ENCODE data around the gene ERN2.
"Not testable (repeated sequence)": the region's sequence is repeated elsewhere in the genome, so short reads cannot be mapped to it uniquely, and the experiment has no call there.

Gene ERN2

DNA sequence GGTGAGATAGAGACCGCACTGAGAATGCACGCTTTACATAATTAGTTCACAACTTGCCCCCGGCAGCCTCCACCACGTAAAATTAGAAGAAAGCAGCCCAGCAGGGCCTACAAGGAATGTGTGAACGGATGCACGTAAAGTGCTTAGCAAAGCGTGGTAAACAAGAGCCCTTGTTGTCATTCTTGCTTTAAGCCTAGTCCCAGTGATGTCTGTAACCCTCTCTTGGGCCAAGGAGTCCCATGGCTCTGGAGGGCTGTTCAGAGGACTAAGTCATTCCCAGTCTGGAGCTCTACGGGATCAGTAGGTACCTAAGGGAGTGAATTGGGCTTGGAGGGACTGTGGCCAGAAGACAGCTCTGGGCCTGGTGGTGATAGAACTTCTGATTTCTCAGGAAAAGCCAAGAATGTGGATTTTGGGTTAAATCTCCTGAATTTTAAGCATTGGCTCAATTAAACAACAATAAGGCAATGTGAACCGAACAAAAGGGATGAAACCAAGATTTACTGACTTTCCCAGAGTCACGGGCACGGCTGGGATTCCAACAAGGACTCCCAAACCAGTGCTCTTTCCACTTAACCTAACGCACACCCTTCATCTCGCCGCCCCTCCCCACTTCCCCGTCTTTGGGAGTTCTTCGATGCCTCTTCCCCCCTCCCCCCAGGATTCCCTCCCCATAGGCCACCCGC is 41.0 kb upstream of the ERN2 start:
- CTCF ChIA-PET = interaction anchor here (0.5 to 0.6 kb wide), 2 partner anchors 49 to 256 kb away, joined by 3 to 5 read pairs; no protein-coding TSS in a partner anchor

DNA sequence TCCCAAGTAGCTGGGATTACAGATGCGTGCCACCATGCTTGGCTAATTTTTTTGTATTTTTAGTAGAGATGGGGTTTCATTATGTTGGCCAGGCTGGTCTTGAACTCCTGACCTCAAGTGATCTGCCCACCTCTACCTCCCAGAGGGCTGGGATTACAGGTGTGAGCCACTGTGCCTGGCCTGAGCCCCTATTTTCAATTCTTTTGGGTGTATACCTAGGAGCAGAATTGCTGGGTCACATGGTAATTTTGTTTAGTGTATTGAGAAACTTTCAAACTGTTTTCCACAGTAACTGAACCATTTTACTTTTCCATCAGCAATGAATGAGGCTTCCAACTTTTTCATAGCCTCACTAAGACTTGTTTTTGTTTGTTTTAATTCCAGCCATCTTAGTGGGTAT is 38.0 kb upstream of the ERN2 start:
- CTCF ChIA-PET; DNase-seq (ENCODE audit: extremely low spot score); POLR2A ChIA-PET: not testable (repeated sequence)

More for the DNA sequence above, 41.0 kb upstream of the ERN2 start:
- TF ChIP-seq FOXK2 (IDR thresholded peaks at IDR 0.05) (no peak), SP1 (IDR thresholded peaks at IDR 0.05) (no peak), ZNF384 (IDR thresholded peaks at IDR 0.05) (no peak), L3MBTL2 (conservative IDR thresholded peaks at IDR 0.05) (no peak), NFRKB (IDR thresholded peaks at IDR 0.05) (no peak), BHLHE40 (IDR thresholded peaks at IDR 0.05; ENCODE audit: borderline replicate concordance) (no peak), FOXA1 (IDR thresholded peaks at IDR 0.05) (no peak), LEF1 (IDR thresholded peaks at IDR 0.05; ENCODE audit: borderline replicate concordance) (no peak), CTBP1 (IDR thresholded peaks at IDR 0.05; ENCODE audit: borderline replicate concordance) (no peak), ELF4 (IDR thresholded peaks at IDR 0.05) (no peak), SUZ12 (IDR thresholded peaks at IDR 0.05) (no peak), FOXM1 (IDR thresholded peaks at IDR 0.05; ENCODE audit: borderline replicate concordance) (no peak), ARNT (IDR thresholded peaks at IDR 0.05) (no peak)
- TF ChIP-seq, protein P1, sequence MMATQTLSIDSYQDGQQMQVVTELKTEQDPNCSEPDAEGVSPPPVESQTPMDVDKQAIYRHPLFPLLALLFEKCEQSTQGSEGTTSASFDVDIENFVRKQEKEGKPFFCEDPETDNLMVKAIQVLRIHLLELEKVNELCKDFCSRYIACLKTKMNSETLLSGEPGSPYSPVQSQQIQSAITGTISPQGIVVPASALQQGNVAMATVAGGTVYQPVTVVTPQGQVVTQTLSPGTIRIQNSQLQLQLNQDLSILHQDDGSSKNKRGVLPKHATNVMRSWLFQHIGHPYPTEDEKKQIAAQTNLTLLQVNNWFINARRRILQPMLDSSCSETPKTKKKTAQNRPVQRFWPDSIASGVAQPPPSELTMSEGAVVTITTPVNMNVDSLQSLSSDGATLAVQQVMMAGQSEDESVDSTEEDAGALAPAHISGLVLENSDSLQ (IDR thresholded peaks at IDR 0.05) = no peak
- no peak for DNase-seq (ENCODE audit: extremely low spot score)
- POLR2A ChIA-PET = no interaction called here

- CTCF ChIA-PET = no interaction called here
- POLR2A ChIA-PET = no interaction called here
- DNase-seq (ENCODE audit: extremely low spot score) = no peak
- no peak for TF ChIP-seq ELF4 (IDR thresholded peaks at IDR 0.05)
- no peak for TF ChIP-seq FOXA1 (IDR thresholded peaks at IDR 0.05)
- TF ChIP-seq BHLHE40 (IDR thresholded peaks at IDR 0.05; ENCODE audit: borderline replicate concordance) = no peak
- no peak for TF ChIP-seq CTBP1 (IDR thresholded peaks at IDR 0.05; ENCODE audit: borderline replicate concordance)
- no peak for TF ChIP-seq SUZ12 (IDR thresholded peaks at IDR 0.05)
- TF ChIP-seq ARNT (IDR thresholded peaks at IDR 0.05) = no peak
- no peak for TF ChIP-seq SP1 (IDR thresholded peaks at IDR 0.05)
These were observed 35.6 kb upstream of the ERN2 start for GRCh38 chr16:23748630-23749029.

DNA sequence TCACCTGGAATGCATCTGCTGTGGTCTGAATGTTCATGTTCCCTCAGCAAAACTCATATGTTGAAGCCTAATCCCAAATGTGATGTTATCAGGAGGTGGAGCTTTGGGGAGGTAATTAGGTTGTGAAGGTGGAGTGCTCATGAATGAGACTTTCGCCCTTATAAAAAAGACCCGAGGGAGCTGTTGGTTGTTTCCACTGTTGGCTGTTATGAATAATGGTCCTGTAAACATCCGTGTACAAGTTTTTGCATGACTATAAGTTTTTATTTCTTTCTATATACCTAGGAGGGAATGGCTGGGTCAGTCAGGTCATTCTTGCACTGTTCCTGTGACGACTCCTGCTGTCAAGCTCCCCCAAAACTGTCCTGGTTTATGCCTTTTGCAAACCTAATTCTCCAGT is 32.2 kb upstream of the ERN2 start:
- ChIA-PET POLR2A (no interaction called here), CTCF (interaction anchor here (0.5 kb wide), 1 partner anchor 285 kb away, joined by 3 read pairs; no protein-coding TSS in a partner anchor)
- TF ChIP-seq NFRKB (IDR thresholded peaks at IDR 0.05) = no peak
- TF ChIP-seq FOXK2 (IDR thresholded peaks at IDR 0.05) = no peak
- no peak for TF ChIP-seq BHLHE40 (IDR thresholded peaks at IDR 0.05; ENCODE audit: borderline replicate concordance)
- no peak for TF ChIP-seq ELF4 (IDR thresholded peaks at IDR 0.05)
- no peak for TF ChIP-seq FOXA1 (IDR thresholded peaks at IDR 0.05)
- TF ChIP-seq CTBP1 (IDR thresholded peaks at IDR 0.05; ENCODE audit: borderline replicate concordance) = no peak
- no peak for TF ChIP-seq TARDBP (IDR thresholded peaks at IDR 0.05)
- TF ChIP-seq, protein P1 (IDR thresholded peaks at IDR 0.05) = no peak
- no peak for TF ChIP-seq LEF1 (IDR thresholded peaks at IDR 0.05; ENCODE audit: borderline replicate concordance)
- TF ChIP-seq L3MBTL2 (conservative IDR thresholded peaks at IDR 0.05) = no peak
- TF ChIP-seq FOXM1 (IDR thresholded peaks at IDR 0.05; ENCODE audit: borderline replicate concordance) = no peak
- no peak for TF ChIP-seq ZNF384 (IDR thresholded peaks at IDR 0.05)
- no peak for TF ChIP-seq SP1 (IDR thresholded peaks at IDR 0.05)
- TF ChIP-seq HDGF (IDR thresholded peaks at IDR 0.05; ENCODE audit: borderline replicate concordance) = no peak
- no peak for TF ChIP-seq ARNT (IDR thresholded peaks at IDR 0.05)
- no peak for TF ChIP-seq SUZ12 (IDR thresholded peaks at IDR 0.05)
- no peak for DNase-seq (ENCODE audit: extremely low spot score)

GRCh38 chr16:23742766-23743165 is 29.7 kb upstream of the ERN2 start:
- no peak for TF ChIP-seq NFRKB (IDR thresholded peaks at IDR 0.05)
- TF ChIP-seq FOXM1 (IDR thresholded peaks at IDR 0.05; ENCODE audit: borderline replicate concordance) = no peak
- TF ChIP-seq FOXA1 (IDR thresholded peaks at IDR 0.05) = no peak
- no peak for TF ChIP-seq L3MBTL2 (conservative IDR thresholded peaks at IDR 0.05)
- no peak for TF ChIP-seq SUZ12 (IDR thresholded peaks at IDR 0.05)
- no peak for TF ChIP-seq FOXK2 (IDR thresholded peaks at IDR 0.05)
- TF ChIP-seq ELF4 (IDR thresholded peaks at IDR 0.05) = no peak
- no peak for TF ChIP-seq SP1 (IDR thresholded peaks at IDR 0.05)
- no peak for TF ChIP-seq HDGF (IDR thresholded peaks at IDR 0.05; ENCODE audit: borderline replicate concordance)
- no peak for TF ChIP-seq BHLHE40 (IDR thresholded peaks at IDR 0.05; ENCODE audit: borderline replicate concordance)
- no peak for TF ChIP-seq TARDBP (IDR thresholded peaks at IDR 0.05)
- no peak for TF ChIP-seq LEF1 (IDR thresholded peaks at IDR 0.05; ENCODE audit: borderline replicate concordance)
- TF ChIP-seq ARNT (IDR thresholded peaks at IDR 0.05) = no peak
- no peak for TF ChIP-seq ZNF384 (IDR thresholded peaks at IDR 0.05)
- TF ChIP-seq, protein P1 (IDR thresholded peaks at IDR 0.05) = no peak
- no peak for TF ChIP-seq CTBP1 (IDR thresholded peaks at IDR 0.05; ENCODE audit: borderline replicate concordance)
- POLR2A ChIA-PET = no interaction called here
- DNase-seq (ENCODE audit: extremely low spot score) = no peak
- CTCF ChIA-PET = no interaction called here

GRCh38 chr16:23741675-23742303 is 28.8 kb upstream of the ERN2 start:
- TF ChIP-seq FOXA1 (IDR thresholded peaks at IDR 0.05) (no peak), ELF4 (IDR thresholded peaks at IDR 0.05) (no peak), LEF1 (IDR thresholded peaks at IDR 0.05; ENCODE audit: borderline replicate concordance) (no peak), BHLHE40 (IDR thresholded peaks at IDR 0.05; ENCODE audit: borderline replicate concordance) (no peak), CTBP1 (IDR thresholded peaks at IDR 0.05; ENCODE audit: borderline replicate concordance) (no peak), FOXM1 (IDR thresholded peaks at IDR 0.05; ENCODE audit: borderline replicate concordance) (no peak), L3MBTL2 (conservative IDR thresholded peaks at IDR 0.05) (no peak), ARNT (IDR thresholded peaks at IDR 0.05) (no peak), SUZ12 (IDR thresholded peaks at IDR 0.05) (no peak), HDGF (IDR thresholded peaks at IDR 0.05; ENCODE audit: borderline replicate concordance) (no peak), FOXK2 (IDR thresholded peaks at IDR 0.05) (no peak), NFRKB (IDR thresholded peaks at IDR 0.05) (no peak)
- CTCF ChIA-PET = no interaction called here
- DNase-seq (ENCODE audit: extremely low spot score) = no peak
- POLR2A ChIA-PET = no interaction called here

Data from HEK293T (cell line).